ENCODE results near the gene PTPRK.

Gene PTPRK

GRCh38 chr6:128246472-128247260 lies 273.7 kb downstream of the PTPRK start:
- DNase-seq (ENCODE audit: low read depth in 2 of 2): no peak

- no peak for DNase-seq (ENCODE audit: low read depth in 2 of 2)
These were observed 275.5 kb downstream of the PTPRK start for GRCh38 chr6:128244751-128245405.

GRCh38 chr6:128242765-128243403 lies 277.5 kb downstream of the PTPRK start:
- no peak for DNase-seq (ENCODE audit: low read depth in 2 of 2)

- DNase-seq (ENCODE audit: low read depth in 2 of 2): no peak
These were observed 279.2 kb downstream of the PTPRK start for GRCh38 chr6:128241216-128241615.

- DNase-seq (ENCODE audit: low read depth in 2 of 2): no peak
These were observed 280.4 kb downstream of the PTPRK start for GRCh38 chr6:128240024-128240428.

- no peak for DNase-seq (ENCODE audit: low read depth in 2 of 2)
These were observed 281.3 kb downstream of the PTPRK start for GRCh38 chr6:128239146-128239545.

GRCh38 chr6:128238225-128238624 lies 282.2 kb downstream of the PTPRK start:
- DNase-seq (ENCODE audit: low read depth in 2 of 2): no peak

- no peak for DNase-seq (ENCODE audit: low read depth in 2 of 2)
These were observed 284.8 kb downstream of the PTPRK start for GRCh38 chr6:128235556-128235955.

- no peak for DNase-seq (ENCODE audit: low read depth in 2 of 2)
These were observed 286.9 kb downstream of the PTPRK start for GRCh38 chr6:128233531-128233930.

- no peak for DNase-seq (ENCODE audit: low read depth in 2 of 2)
These were observed 290.0 kb downstream of the PTPRK start for GRCh38 chr6:128230267-128230989.

- no peak for DNase-seq (ENCODE audit: low read depth in 2 of 2)
These were observed 294.8 kb downstream of the PTPRK start for GRCh38 chr6:128225612-128226011.

GRCh38 chr6:128216917-128217316 lies 303.5 kb downstream of the PTPRK start:
- no peak for DNase-seq (ENCODE audit: low read depth in 2 of 2)

GRCh38 chr6:128209771-128210170 lies 310.6 kb downstream of the PTPRK start:
- no peak for DNase-seq (ENCODE audit: low read depth in 2 of 2)

- no peak for DNase-seq (ENCODE audit: low read depth in 2 of 2)
These were observed 311.4 kb downstream of the PTPRK start for GRCh38 chr6:128208851-128209580.

- no peak for DNase-seq (ENCODE audit: low read depth in 2 of 2)
These were observed 312.3 kb downstream of the PTPRK start for GRCh38 chr6:128208078-128208477.

- DNase-seq (ENCODE audit: low read depth in 2 of 2): no peak
These were observed 313.6 kb downstream of the PTPRK start for GRCh38 chr6:128206610-128207426.

GRCh38 chr6:128204616-128205015 lies 315.8 kb downstream of the PTPRK start:
- no peak for DNase-seq (ENCODE audit: low read depth in 2 of 2)

- no peak for DNase-seq (ENCODE audit: low read depth in 2 of 2)
These were observed 318.1 kb downstream of the PTPRK start for GRCh38 chr6:128202169-128202765.

- no peak for DNase-seq (ENCODE audit: low read depth in 2 of 2)
These were observed 319.6 kb downstream of the PTPRK start for GRCh38 chr6:128200789-128201188.

GRCh38 chr6:128199461-128199860 lies 320.9 kb downstream of the PTPRK start:
- no peak for DNase-seq (ENCODE audit: low read depth in 2 of 2)
